Transverse colon (tissue), 4 donors: ENCODE results near the gene ZFHX3. TPM values are rescaled to one million over a fixed set of nuclear protein-coding genes. Genes with fewer than 3 reads are reported as not detected.

Source experiments
- DNase-seq: peaks from one replicate; pipeline ENCODE4 v3.0.0-alpha.2; 2019
- H3K27ac ChIP-seq, 4 donors: fragments of 200-600 bp; sonication (generic); 2 replicates each; pipeline ENCODE4 v1.5.1; 2016 to 2018; ENCODE audit warnings: inconsistent platforms in 4 of 4
- H3K27me3 ChIP-seq: fragments of 200-600 bp; sonication (generic); 2 replicates; pipeline ENCODE4 v1.5.1; 2017; ENCODE audit warnings: inconsistent platforms
- H3K36me3 ChIP-seq, 4 donors: fragments of 200-600 bp; sonication (generic); 2 replicates each; pipeline ENCODE4 v1.5.1; 2017 to 2019; ENCODE audit warnings: inconsistent platforms in 4 of 4
- H3K4me1 ChIP-seq, 4 donors: fragments of 200-600 bp; sonication (generic); 2 replicates each; pipeline ENCODE4 v1.5.1; 2017 to 2020; ENCODE audit warnings: inconsistent platforms in 4 of 4
- H3K4me3 ChIP-seq, 4 donors: fragments of 200-600 bp; sonication (generic); 1 replicate in 1 of 4; 2 replicates in 3 of 4; pipeline versions ENCODE4 v1.5.1 to v1.6.1; 2017 to 2019; ENCODE audit warnings: inconsistent platforms in 4 of 4
- H3K9me3 ChIP-seq, 2 donors: fragments of 200-600 bp; sonication (generic); 2 replicates each; pipeline ENCODE4 v1.5.1; 2017 to 2019; ENCODE audit warnings: inconsistent platforms in 2 of 2
- CTCF ChIP-seq, 5 experiments: fragments of 200-600 bp in 3 of 5; fragments of 450-650 bp in 2 of 5; sonication (generic) in 3 of 5; IDR thresholded peaks; 1 replicate in 2 of 5; 2 replicates in 3 of 5; pipeline ENCODE4 v1.5.1; 2016 to 2017; ENCODE audit warnings: antibody characterized with exemption in 5 of 5, inconsistent platforms in 3 of 5, mild to moderate bottlenecking in 2 of 5, moderate library complexity in 1 of 5
- EP300 ChIP-seq: sonication (generic); formaldehyde crosslinking; IDR thresholded peaks from one replicate; pipeline ENCODE4 v1.6.1; 2017; ENCODE audit warnings: antibody characterized with exemption, low read depth
- POLR2A ChIP-seq: fragments of 450-650 bp; IDR thresholded peaks from one replicate; pipeline ENCODE4 v1.6.1; 2016; ENCODE audit warnings: antibody characterized with exemption, mild to moderate bottlenecking, moderate library complexity
- POLR2AphosphoS5 ChIP-seq, 3 donors: sonication (generic); formaldehyde crosslinking; IDR thresholded peaks; one replicate each; pipeline ENCODE4 v1.6.1; 2016; ENCODE audit warnings: antibody characterized with exemption in 3 of 3
- WGBS, 2 donors: methylation state at CpG; one replicate each; pipeline ENCODE4 v1.1.5; 2018; ENCODE audit warnings: low coverage in 1 of 2; 5-methylcytosine and 5-hydroxymethylcytosine counted together
- in situ Hi-C, 4 donors: fragments of 200-750 bp; cut with MboI; loops; one replicate each; pipeline versions ENCODE4 v1.15.0 to v1.15.1; 2017; ENCODE audit warnings: low sequenced_read_pairs in 3 of 4, low pct_ligation_motif_present in 1 of 4, low pct_unique_long_range_greater_than_20kb in 1 of 4
- intact Hi-C: fragments of 100-400 bp; cut with DNase I; formaldehyde crosslinking; loops from one replicate; pipeline ENCODE4 v1.15.1; 2023; ENCODE audit warnings: low total_unique reads
- total RNA-seq, 4 donors: library from RNA; depleted of rRNA; stranded (reverse); fragments of >200 nt; gene quantifications; one replicate each; pipeline ENCODE4 v1.1.0, GENCODE V29; 2016

ZFHX3 gene
- total RNA-seq, 4 donors from 2014 or later, result 12.3 to 23.7 (median 15.3) TPM

- 71% methylated on average over 7 of the region's 7 CpGs; no CpG with 5 or more reads in 1 of the 2 donors for WGBS, 2 donors
- no peak overlapping the region for H3K27ac ChIP-seq
- no peak for TF ChIP-seq POLR2A
- no peak for TF ChIP-seq EP300
- no peak for TF ChIP-seq POLR2AphosphoS5 (IDR thresholded peaks at IDR 0.05)
- TF ChIP-seq CTCF (IDR thresholded peaks at IDR 0.05), result no peak
Observed at GRCh38 chr16:72944757-72945485, 103.0 kb downstream of the ZFHX3 start.

GRCh38 chr16:72942021-72942420 is 105.9 kb downstream of the ZFHX3 start:
- peaks cover 13 to 31% (median 23%) of the 10 kb centered on the region in 4 donors for H3K4me1 ChIP-seq
- WGBS, 2 donors, result 47 to 64% methylated on average over 5 to 7 of the region's 7 CpGs
- H3K27ac ChIP-seq, result no peak overlapping the region
- DNase-seq, result no peak
- H3K36me3 ChIP-seq, result no peaks in the 10 kb centered on the region
- intact Hi-C loops, result no loop called here
- no peaks in the 10 kb centered on the region for H3K27me3 ChIP-seq
- no peak overlapping the region for H3K4me3 ChIP-seq
- H3K9me3 ChIP-seq, result no peaks in the 10 kb centered on the region
- TF ChIP-seq CTCF (IDR thresholded peaks at IDR 0.05) (no peak), POLR2A (no peak), EP300 (no peak), POLR2AphosphoS5 (IDR thresholded peaks at IDR 0.05) (no peak)
- in situ Hi-C loops, result no loop called here

More at GRCh38 chr16:72944757-72945485, 103.0 kb downstream of the ZFHX3 start:
- no peak for DNase-seq
- Histone ChIP-seq H3K9me3 (no peaks in the 10 kb centered on the region), H3K4me3 (no peak overlapping the region), H3K36me3 (peaks cover 0 to 1% (median under 1%) of the 10 kb centered on the region in 4 donors), H3K27me3 (no peaks in the 10 kb centered on the region), H3K4me1 (peaks cover 7 to 14% (median 12%) of the 10 kb centered on the region in 4 donors)
- in situ Hi-C loops (no loop called here), intact Hi-C loops (no loop called here)

- in situ Hi-C loops, result no loop called here
- no peak overlapping the region for H3K4me3 ChIP-seq
- peaks cover 12 to 28% (median 19%) of the 10 kb centered on the region in 4 donors for H3K4me1 ChIP-seq
- intact Hi-C loops, result no loop called here
- no peak for DNase-seq
- no peak overlapping the region for H3K27ac ChIP-seq
- no peaks in the 10 kb centered on the region for H3K9me3 ChIP-seq
- 90% methylated on average over 5 of the region's 5 CpGs for WGBS, 2 donors
- no peaks in the 10 kb centered on the region for H3K36me3 ChIP-seq
- TF ChIP-seq EP300 (no peak), CTCF (IDR thresholded peaks at IDR 0.05) (no peak), POLR2A (no peak), POLR2AphosphoS5 (IDR thresholded peaks at IDR 0.05) (no peak)
- no peaks in the 10 kb centered on the region for H3K27me3 ChIP-seq
Observed at GRCh38 chr16:72940886-72941285, 107.0 kb downstream of the ZFHX3 start.

- WGBS, 2 donors, result 25% methylated on average over 10 of the region's 10 CpGs; no CpG with 5 or more reads in 1 of the 2 donors
- Histone ChIP-seq H3K4me3 (no peak overlapping the region), H3K27me3 (no peaks in the 10 kb centered on the region), H3K27ac (peak overlapping the region; percentile 73 to 83 (median 74)), H3K36me3 (no peaks in the 10 kb centered on the region), H3K4me1 (peaks cover 12 to 32% (median 23%) of the 10 kb centered on the region in 4 donors), H3K9me3 (no peaks in the 10 kb centered on the region)
- in situ Hi-C loops, result no loop called here
- intact Hi-C loops, result loop anchor here (10.0 kb wide), 1 partner anchor 106 kb away; the partner anchor contains the start of gene ZFHX3
- no peak for TF ChIP-seq POLR2A
- TF ChIP-seq EP300, result no peak
- peak in 3 of 5 experiments; percentile 6 to 24 (median 9) for TF ChIP-seq CTCF (IDR thresholded peaks at IDR 0.05)
- no peak for TF ChIP-seq POLR2AphosphoS5 (IDR thresholded peaks at IDR 0.05)
- peak; percentile 36 for DNase-seq
Observed at GRCh38 chr16:72939247-72939646, 108.7 kb downstream of the ZFHX3 start.
